CD4-positive, alpha-beta T cell treated with Interleukin-2 at 100 ng/mL for 4 hours (primary cell): ENCODE data around the gene ZNRF1.
"Not testable (repeated sequence)": the region's sequence is repeated elsewhere in the genome, so short reads cannot be mapped to it uniquely, and the experiment has no call there.

Experiments
- DNase-seq: peaks from one replicate; pipeline ENCODE4 v3.0.0-alpha.2; 2020; ENCODE audit warnings: low spot score

ZNRF1 gene

GRCh38 chr16:75079346-75079926 is 80.6 kb downstream of the ZNRF1 start:
- DNase-seq: no peak

- DNase-seq: no peak
These were observed 81.6 kb downstream of the ZNRF1 start for GRCh38 chr16:75080205-75081029.

- DNase-seq: no peak
These were observed 82.5 kb downstream of the ZNRF1 start for GRCh38 chr16:75081179-75081859.

- DNase-seq: no peak
These were observed 85.0 kb downstream of the ZNRF1 start for GRCh38 chr16:75083813-75084212.

GRCh38 chr16:75085556-75085955 is 86.7 kb downstream of the ZNRF1 start:
- DNase-seq: no peak

GRCh38 chr16:75086281-75086680 is 87.5 kb downstream of the ZNRF1 start:
- DNase-seq: no peak

GRCh38 chr16:75086688-75087374 is 88.0 kb downstream of the ZNRF1 start:
- no peak for DNase-seq

GRCh38 chr16:75087375-75087979 is 88.7 kb downstream of the ZNRF1 start:
- DNase-seq: no peak

GRCh38 chr16:75088216-75088615 is 89.4 kb downstream of the ZNRF1 start:
- no peak for DNase-seq

GRCh38 chr16:75088934-75089333 is 90.1 kb downstream of the ZNRF1 start:
- DNase-seq: no peak

GRCh38 chr16:75089486-75090202 is 90.8 kb downstream of the ZNRF1 start:
- DNase-seq: no peak

GRCh38 chr16:75090899-75091298 is 92.1 kb downstream of the ZNRF1 start:
- DNase-seq: not testable (repeated sequence)

GRCh38 chr16:75091619-75092018 is 92.8 kb downstream of the ZNRF1 start:
- DNase-seq: not testable (repeated sequence)

- DNase-seq: no peak
These were observed 94.0 kb downstream of the ZNRF1 start for GRCh38 chr16:75092777-75093176.

GRCh38 chr16:75093598-75094540 is 95.0 kb downstream of the ZNRF1 start:
- no peak for DNase-seq

GRCh38 chr16:75095204-75095621 is 96.4 kb downstream of the ZNRF1 start:
- DNase-seq: no peak

GRCh38 chr16:75096656-75097055 is 97.8 kb downstream of the ZNRF1 start:
- no peak for DNase-seq

- DNase-seq: no peak
These were observed 98.5 kb downstream of the ZNRF1 start for GRCh38 chr16:75097191-75097761.

GRCh38 chr16:75097941-75098901 is 99.4 kb downstream of the ZNRF1 start:
- DNase-seq: peak; percentile 70
